GM20431 (cell line): Measurements from ENCODE around the gene ARHGEF39.
"Not testable (repeated sequence)": the region's sequence is repeated elsewhere in the genome, so short reads cannot be mapped to it uniquely, and the experiment has no call there.

ENCODE experiments used
- in situ Hi-C: fragments of 300-500 bp; cut with MseI, MboI; formaldehyde crosslinking; loops from one replicate; pipeline ENCODE4 v1.15.0; 2020; ENCODE audit warnings: low sequenced_read_pairs; ENCODE audit not compliant: unreplicated experiment

ARHGEF39 gene

DNA sequence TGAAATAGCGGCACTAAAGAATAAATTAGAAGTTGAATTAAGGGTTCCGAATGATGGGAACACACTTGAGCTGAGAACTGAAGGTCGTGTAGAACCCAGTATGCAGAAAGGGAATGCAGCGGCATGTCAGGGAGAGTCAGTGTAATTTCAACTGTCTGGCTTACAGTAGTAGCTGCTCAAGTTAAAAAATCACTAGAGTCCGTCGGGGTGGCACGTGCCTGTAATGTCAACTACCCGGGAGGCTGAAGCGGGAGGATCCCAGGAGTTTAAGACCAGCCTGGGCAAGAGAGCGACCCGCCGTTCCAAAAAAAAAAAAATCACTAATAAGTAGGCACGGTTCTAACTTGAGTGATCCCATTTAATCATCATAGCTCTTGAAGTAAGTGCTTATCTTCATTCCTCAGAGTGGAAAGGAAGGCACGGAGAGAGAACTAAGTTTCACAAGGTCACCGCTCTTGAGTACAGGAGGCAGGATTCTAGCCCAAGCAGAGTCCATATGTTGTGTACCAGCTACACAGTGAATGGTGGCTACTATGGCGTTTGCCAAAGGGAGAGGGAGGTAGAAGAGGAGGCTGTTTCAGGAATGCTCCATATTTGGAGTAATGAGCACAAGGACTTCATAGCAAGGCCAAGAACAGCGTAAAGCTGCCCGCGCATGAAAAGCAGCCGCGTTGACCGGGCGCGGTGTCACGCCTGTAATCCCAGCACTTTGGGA lies 8.0 kb downstream of the ARHGEF39 start:
- in situ Hi-C loops: no loop called here

GRCh38 chr9:35656348-35656747 lies 8.6 kb downstream of the ARHGEF39 start:
- in situ Hi-C loops: no loop called here

- in situ Hi-C loops: no loop called here
Measured at GRCh38 chr9:35653611-35654010, 11.4 kb downstream of the ARHGEF39 start.

- in situ Hi-C loops: no loop called here
Measured at GRCh38 chr9:35652829-35653209, 12.2 kb downstream of the ARHGEF39 start.

GRCh38 chr9:35651956-35652828 lies 12.8 kb downstream of the ARHGEF39 start:
- in situ Hi-C loops: no loop called here

DNA sequence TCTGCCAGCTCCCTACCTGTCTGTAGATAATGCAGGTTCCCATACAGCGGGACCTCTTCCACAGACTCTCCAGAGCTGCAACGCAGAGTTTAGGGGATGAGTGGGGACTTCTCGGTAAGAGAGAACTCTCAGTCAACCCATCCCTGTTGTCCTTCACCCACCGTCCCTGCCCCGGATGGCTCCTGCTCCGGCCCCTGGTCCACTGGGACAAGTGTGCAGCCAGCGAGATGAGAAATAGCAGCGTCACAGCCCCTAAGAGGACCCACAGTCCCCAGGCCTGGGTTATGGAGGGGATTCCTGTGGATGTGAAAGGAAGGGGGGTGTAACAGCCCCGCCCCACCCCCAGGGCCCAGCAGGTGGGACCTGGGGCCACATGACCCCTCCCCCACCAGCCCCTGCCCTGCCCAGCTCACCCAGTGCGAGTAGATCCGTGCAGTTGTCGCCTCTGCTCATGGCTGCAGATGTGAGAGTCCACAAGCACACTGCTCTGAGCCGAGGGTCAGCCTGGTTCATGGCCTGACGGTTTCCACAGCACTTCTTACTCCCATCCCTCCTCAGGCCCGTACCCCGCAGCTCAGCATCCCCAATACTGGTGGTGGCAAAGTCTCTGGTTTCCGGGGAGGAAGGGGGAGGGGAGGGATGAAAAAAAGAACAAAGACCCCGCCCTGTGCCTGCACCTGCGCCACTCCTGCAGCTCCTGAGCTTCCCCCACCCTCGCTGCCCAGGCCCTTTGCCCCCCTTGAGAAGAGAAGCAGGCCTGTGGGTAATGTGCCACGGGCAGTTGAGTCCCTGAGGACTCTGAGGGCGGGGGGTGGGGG lies 14.4 kb downstream of the ARHGEF39 start, which contains the start of gene SIT1:
SIT1 (minus strand) TSS at position 591 of the 818 bp plus-strand sequence; CDS start at position 513, 78 bp downstream.
- in situ Hi-C loops: no loop called here

DNA sequence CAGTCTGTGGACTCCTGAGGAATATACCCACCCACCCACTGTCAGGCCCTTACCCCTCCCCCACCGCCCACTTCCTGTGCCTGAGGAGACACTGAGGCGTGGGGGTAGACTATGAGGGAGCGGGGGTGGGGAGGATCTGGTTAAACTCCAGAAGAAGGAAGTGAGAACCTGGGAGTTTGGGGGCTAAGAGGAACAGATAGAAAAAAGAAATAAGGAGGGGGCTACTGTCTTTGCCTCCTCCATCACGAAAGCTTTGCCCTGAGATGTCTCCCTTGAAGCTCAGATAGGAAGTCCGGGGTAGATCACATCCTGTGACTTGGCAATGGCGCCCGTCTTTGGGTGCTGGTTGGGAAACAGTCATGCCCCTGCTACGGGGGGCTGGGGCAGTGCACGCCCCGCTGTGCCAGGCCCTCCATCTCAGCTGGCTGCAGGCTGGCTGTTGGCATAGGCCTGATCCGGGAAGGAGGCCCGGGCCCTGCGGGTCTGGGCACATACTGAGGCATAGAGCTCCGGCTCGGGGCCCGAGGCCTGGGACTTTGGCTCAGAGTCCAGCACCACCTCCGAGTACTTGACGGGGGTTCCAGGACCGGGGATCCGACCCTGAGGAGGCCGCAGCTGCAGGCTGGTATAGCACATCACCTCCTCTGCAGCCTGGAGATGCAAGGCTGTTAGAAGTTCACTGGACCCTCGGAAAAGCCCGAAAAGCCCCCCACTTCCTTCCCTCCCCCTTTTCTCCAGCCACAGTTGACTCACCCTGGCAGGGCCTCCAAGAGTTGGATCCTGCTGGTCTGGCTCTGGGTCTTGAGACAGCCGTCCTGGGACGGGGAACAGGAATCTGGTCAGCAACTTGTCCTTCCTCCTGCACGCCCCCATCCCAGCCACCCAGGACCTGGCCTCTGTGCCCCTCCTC lies 15.3 kb downstream of the ARHGEF39 start:
- in situ Hi-C loops: no loop called here

GRCh38 chr9:35646533-35647265 lies 18.3 kb downstream of the ARHGEF39 start:
- in situ Hi-C loops: no loop called here

DNA sequence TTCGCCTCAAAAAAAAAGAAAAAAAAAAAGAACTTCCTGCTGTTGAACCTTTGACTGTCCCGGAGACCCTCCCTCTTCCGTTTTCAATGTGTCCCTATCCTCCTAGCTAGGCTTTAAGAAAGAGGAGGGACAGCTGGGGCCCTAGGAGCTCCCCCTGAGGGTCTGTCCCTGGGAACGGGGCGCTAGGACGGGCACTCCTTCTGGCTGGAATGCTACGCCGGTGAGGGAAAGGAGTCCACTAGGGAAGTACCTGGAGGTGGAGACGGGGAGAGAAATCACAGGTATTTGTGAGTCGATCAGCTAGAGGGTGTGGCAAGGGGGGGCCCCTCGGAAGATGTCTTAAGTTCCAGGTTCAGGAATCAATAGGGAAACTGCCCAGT lies 18.9 kb downstream of the ARHGEF39 start:
- in situ Hi-C loops: no loop called here

GRCh38 chr9:35645736-35646135 lies 19.3 kb downstream of the ARHGEF39 start:
- in situ Hi-C loops: not testable (repeated sequence)

DNA sequence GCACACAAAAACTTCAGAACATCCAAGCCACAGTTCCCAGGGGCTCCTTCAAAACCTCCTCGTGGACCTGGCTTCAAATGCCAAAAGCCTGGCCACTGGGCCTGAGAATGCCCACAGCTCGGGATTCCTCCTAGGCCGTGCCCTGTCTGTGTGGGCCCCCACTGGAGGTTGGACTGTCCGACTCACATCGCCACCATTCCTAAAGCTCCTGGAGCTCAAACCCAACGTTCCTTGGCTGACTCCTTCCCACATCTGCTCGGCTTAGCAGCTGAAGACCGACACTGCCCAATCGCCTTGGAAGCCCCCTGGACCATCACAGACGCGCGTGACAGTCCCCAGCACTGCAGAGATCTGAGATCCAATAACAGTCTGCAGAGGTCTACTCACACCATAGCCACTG lies 21.9 kb downstream of the ARHGEF39 start:
- in situ Hi-C loops: no loop called here

GRCh38 chr9:35641478-35641877 lies 23.5 kb downstream of the ARHGEF39 start:
- in situ Hi-C loops: not testable (repeated sequence)

DNA sequence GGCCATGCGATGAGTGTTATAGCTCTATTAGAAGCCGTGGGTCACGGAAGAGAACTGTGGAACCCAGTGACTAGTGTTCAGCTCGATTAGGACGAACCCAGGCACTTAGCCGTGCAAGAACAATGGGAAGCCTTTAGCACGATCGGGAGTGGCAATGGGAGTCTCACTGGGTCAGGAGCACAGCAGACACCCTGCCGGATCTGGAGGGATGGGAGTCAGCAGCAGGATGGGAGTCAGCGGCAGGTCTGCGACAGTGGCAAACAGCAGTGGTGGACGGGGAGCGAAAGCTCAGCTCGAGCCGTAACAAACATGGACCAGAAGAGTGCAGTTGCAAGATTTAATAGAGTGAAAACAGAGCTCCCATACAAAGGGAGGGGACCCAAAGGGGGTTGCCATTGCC lies 24.6 kb downstream of the ARHGEF39 start:
- in situ Hi-C loops: not testable (repeated sequence)

DNA sequence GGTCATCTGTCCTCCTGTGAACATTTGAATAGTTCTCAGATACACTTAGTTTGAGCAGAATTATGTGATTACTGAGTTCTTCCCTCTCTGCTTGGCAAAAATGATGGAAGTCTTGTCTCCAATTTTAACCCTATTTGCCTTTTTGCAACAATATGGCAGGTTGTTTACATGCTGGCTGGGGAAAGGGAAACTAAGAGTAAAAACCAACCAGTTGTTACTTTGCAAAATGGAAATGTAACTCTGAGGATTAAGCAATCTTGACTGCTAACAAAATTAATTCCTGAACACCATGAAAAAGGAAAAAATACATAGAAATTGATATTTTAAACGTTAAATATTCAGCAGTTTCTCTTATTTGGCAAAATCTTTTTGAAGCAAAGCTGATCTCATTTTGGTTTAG lies 25.4 kb downstream of the ARHGEF39 start:
- in situ Hi-C loops: no loop called here

DNA sequence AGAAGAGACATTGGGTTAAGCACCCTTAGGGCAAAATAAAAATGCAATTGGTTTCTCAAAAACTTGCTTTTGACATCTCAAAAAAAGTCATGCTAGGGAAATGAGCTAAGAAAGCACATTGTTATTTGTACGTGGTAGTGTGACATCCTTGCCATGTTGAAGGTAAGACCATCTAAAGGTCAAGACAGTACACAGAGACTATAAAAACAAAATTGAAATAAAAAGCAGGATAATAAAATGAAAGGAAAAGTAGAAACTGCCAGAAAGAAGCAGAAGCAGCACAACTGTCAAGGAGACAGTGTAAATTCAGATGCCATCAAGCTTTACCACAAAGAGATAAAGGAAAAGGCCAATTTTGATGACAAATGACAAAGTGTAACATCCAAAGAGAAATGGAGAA lies 25.8 kb downstream of the ARHGEF39 start:
- in situ Hi-C loops: not testable (repeated sequence)

GRCh38 chr9:35638751-35639150 lies 26.2 kb downstream of the ARHGEF39 start:
- in situ Hi-C loops: not testable (repeated sequence)

GRCh38 chr9:35637427-35637955 lies 27.5 kb downstream of the ARHGEF39 start:
- in situ Hi-C loops: not testable (repeated sequence)

DNA sequence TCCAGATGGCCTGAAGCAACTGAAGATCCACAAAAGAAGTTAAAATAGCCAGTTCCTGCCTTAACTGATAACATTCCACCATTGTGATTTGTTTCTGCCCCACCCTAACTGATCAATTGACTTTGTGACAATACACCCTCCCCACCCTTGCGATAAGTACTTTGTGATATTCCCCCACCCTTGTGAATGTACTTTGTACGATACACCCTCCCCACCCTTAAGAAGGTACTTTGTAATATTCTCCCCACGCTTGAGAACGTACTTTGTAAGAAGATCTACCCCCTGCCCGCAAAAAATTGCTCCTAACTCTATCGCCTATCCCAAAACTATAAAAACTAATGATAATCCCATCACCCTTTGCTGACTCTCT lies 28.1 kb downstream of the ARHGEF39 start:
- in situ Hi-C loops: not testable (repeated sequence)
